Esophagus squamous epithelium (tissue), 5 donors: ENCODE results near the gene TMCC1. TPM values are rescaled to one million over a fixed set of nuclear protein-coding genes. Genes with fewer than 3 reads are reported as not detected.
"Not testable (repeated sequence)": the region's sequence is repeated elsewhere in the genome, so short reads cannot be mapped to it uniquely, and the experiment has no call there.

Experiments
- DNase-seq: peaks from one replicate; lab custom pipeline; 2025; lab: John Stamatoyannopoulos, UW
- H3K27ac ChIP-seq, 4 donors: fragments of 200-600 bp; sonication (generic); one replicate each; pipeline ENCODE4 v1.5.1; 2016 to 2019; ENCODE audit warnings: mild to moderate bottlenecking in 1 of 4
- H3K27me3 ChIP-seq, 4 donors: fragments of 200-600 bp; sonication (generic); 1 replicate in 3 of 4; 2 replicates in 1 of 4; pipeline versions ENCODE4 v1.5.1 to v1.6.0; 2017 to 2021; ENCODE audit warnings: antibody characterized with exemption in 1 of 4
- H3K36me3 ChIP-seq, 3 donors: fragments of 200-600 bp; sonication (generic); one replicate each; pipeline ENCODE4 v1.5.1; 2016 to 2019
- H3K4me1 ChIP-seq, 3 donors: fragments of 200-600 bp; sonication (generic); one replicate each; pipeline ENCODE4 v1.5.1; 2017 to 2019
- H3K4me3 ChIP-seq, 4 donors: fragments of 200-600 bp; sonication (generic); 1 replicate in 3 of 4; 2 replicates in 1 of 4; pipeline ENCODE4 v1.5.1; 2016 to 2019; ENCODE audit warnings: mild to moderate bottlenecking in 2 of 4, moderate library complexity in 1 of 4
- H3K9me3 ChIP-seq, 3 donors: fragments of 200-600 bp; sonication (generic); one replicate each; pipeline ENCODE4 v1.5.1; 2016 to 2019
- POLR2A ChIP-seq, 4 donors: fragments of 450-650 bp; IDR thresholded peaks; one replicate each; pipeline ENCODE4 v1.6.1; 2017; ENCODE audit warnings: antibody characterized with exemption in 4 of 4, mild to moderate bottlenecking in 4 of 4, moderate library complexity in 3 of 4
- WGBS, 2 donors: methylation state at CpG; one replicate each; pipeline ENCODE4 v1.1.5; 2018; 5-methylcytosine and 5-hydroxymethylcytosine counted together
- intact Hi-C: fragments of 100-400 bp; cut with DNase I; formaldehyde crosslinking; loops from one replicate; pipeline ENCODE4 v1.15.0; 2022
- total RNA-seq, 4 donors: library from RNA; depleted of rRNA; stranded (reverse); fragments of >200 nt; gene quantifications; one replicate each; pipeline ENCODE4 v1.1.0, GENCODE V29; 2016
- TF ChIP-seq, protein P1 (sequence below), 6 experiments: fragments of 450-650 bp in 4 of 6; fragments of 200-600 bp in 2 of 6; sonication (generic) in 2 of 6; IDR thresholded peaks; one replicate each; pipeline ENCODE4 v1.5.1; 2016 to 2019; ENCODE audit warnings: antibody characterized with exemption in 6 of 6, mild to moderate bottlenecking in 4 of 6, moderate library complexity in 4 of 6
- donor health status: DM: yes; HTN: yes; CAD: no.

The TMCC1 gene
- total RNA-seq, 4 donors from 2014 or later: 13.1 to 23.5 (median 18.4) TPM

DNA sequence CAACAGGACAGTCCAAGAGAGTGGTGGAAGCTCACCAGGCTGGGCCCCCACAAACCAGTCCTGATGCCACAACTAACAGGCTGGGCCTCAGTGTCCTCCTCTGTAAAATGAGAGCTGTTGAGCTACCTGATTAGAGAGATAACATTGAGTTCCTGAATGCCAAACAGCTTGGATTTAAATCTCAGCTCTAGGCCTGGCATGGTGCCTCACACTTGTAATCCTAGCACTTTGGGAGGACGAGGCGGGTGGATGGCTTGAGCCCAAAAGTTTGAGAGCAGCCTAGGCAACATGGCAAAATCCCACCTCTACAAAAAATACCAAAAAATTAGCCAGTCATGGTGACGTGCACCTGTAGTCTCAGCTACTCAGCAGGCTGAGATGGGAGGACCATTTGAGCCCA, 20.1 kb upstream of the TMCC1 start:
- WGBS, 2 donors: 43% methylated on average over 2 of the region's 3 CpGs; no CpG with 5 or more reads in 1 of the 2 donors
- Histone ChIP-seq H3K4me3 (no peak overlapping the region), H3K9me3 (peaks cover 9 to 37% (median 28%) of the 10 kb centered on the region in 3 donors), H3K27me3 (no peaks in the 10 kb centered on the region), H3K27ac (no peak overlapping the region), H3K4me1 (no peaks in the 10 kb centered on the region), H3K36me3 (no peaks in the 10 kb centered on the region)
- TF ChIP-seq, protein P1, sequence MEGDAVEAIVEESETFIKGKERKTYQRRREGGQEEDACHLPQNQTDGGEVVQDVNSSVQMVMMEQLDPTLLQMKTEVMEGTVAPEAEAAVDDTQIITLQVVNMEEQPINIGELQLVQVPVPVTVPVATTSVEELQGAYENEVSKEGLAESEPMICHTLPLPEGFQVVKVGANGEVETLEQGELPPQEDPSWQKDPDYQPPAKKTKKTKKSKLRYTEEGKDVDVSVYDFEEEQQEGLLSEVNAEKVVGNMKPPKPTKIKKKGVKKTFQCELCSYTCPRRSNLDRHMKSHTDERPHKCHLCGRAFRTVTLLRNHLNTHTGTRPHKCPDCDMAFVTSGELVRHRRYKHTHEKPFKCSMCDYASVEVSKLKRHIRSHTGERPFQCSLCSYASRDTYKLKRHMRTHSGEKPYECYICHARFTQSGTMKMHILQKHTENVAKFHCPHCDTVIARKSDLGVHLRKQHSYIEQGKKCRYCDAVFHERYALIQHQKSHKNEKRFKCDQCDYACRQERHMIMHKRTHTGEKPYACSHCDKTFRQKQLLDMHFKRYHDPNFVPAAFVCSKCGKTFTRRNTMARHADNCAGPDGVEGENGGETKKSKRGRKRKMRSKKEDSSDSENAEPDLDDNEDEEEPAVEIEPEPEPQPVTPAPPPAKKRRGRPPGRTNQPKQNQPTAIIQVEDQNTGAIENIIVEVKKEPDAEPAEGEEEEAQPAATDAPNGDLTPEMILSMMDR (IDR thresholded peaks at IDR 0.05): no peak
- DNase-seq: no peak
- intact Hi-C loops: no loop called here

DNA sequence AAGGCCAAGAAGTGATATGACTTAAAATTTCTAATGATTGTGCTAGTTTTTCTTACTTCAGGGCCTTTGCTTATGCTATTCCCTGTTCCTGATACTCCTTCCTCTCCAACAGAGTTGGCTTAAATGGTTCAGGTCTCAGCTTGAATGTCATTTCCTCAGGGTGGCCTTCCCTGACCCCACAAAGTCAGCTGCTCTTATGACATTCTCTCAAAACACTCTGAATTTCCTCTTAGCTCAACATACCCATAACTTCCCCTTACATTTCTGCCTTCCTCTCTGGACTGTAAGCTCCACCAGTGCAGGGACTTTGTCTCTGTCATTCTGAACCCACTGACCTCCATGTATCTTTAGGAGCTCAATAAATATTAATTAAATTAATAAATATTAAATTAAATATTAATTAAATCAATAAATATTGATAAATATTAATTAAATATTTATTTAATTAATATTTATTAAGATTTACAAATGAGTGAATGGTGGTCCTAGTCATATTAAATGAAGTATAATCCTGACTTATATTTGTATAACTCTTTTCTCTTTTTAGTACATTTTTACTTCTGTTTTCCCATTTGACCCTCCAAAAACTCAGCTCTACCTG, 17.9 kb upstream of the TMCC1 start:
- DNase-seq: no peak
- Histone ChIP-seq H3K27ac (no peak overlapping the region), H3K4me1 (no peaks in the 10 kb centered on the region), H3K4me3 (no peak overlapping the region), H3K36me3 (no peaks in the 10 kb centered on the region), H3K9me3 (peaks cover 0 to 23% (median 12%) of the 10 kb centered on the region in 3 donors), H3K27me3 (no peaks in the 10 kb centered on the region)
- TF ChIP-seq, protein P1 (IDR thresholded peaks at IDR 0.05): no peak
- no peak for TF ChIP-seq POLR2A (IDR thresholded peaks at IDR 0.05)
- intact Hi-C loops: no loop called here

DNA sequence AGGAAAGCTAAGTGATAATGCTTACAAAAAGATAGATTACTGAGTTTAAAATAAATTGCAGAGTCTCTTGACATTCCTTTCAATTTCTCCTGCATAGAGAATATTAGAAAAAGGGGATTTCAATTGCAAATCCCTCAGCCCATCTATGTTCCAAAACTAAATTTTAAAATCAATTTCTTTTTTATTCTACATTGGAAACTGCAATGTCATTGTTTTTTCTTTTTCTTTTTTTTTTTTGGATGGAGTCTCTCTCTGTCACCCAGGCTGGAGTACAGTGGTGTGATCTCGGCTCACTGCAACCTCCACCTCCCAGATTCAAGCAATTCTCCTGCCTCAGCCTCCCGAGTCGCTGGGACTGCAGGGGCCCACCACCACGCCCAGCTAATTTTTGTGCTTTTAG, 15.7 kb upstream of the TMCC1 start:
- WGBS, 2 donors: 82 to 95% methylated on average over 1 to 4 of the region's 4 CpGs
- DNase-seq, H3K36me3 ChIP-seq, H3K27ac ChIP-seq, intact Hi-C loops, H3K4me3 ChIP-seq, H3K27me3 ChIP-seq, H3K4me1 ChIP-seq: not testable (repeated sequence)
- peaks cover 0 to 30% (median 24%) of the 10 kb centered on the region in 3 donors for H3K9me3 ChIP-seq

DNA sequence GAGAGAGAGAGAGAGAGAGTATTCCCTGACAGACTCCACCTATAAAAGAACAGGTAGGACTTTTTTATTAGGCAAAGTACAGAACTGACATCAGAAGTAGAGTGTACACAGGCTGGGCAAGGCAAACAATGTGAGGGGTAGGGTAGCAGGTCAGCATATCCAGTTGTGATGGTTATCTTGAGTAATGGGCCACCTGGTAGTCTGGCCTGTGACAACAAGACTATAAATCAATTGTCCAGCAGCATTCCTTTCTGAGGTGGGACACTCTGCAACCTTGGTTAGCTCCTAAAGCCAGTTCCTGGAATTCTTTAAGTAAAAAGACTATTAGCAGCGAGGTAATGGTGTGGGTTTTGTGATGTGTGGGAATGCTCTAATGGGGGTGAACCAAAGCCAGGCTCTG, 14.9 kb upstream of the TMCC1 start:
- Histone ChIP-seq H3K36me3 (peaks cover 0 to 9% (median 0%) of the 10 kb centered on the region in 3 donors), H3K27ac (no peak overlapping the region), H3K4me3 (no peak overlapping the region), H3K9me3 (peaks cover 0 to 31% (median 24%) of the 10 kb centered on the region in 3 donors), H3K4me1 (no peaks in the 10 kb centered on the region), H3K27me3 (no peaks in the 10 kb centered on the region)
- no peak for TF ChIP-seq POLR2A (IDR thresholded peaks at IDR 0.05)
- TF ChIP-seq, protein P1 (IDR thresholded peaks at IDR 0.05): no peak
- no peak for DNase-seq
- WGBS, 2 donors: 71 to 80% methylated on average over 1 of the region's 1 CpG
- intact Hi-C loops: no loop called here

DNA sequence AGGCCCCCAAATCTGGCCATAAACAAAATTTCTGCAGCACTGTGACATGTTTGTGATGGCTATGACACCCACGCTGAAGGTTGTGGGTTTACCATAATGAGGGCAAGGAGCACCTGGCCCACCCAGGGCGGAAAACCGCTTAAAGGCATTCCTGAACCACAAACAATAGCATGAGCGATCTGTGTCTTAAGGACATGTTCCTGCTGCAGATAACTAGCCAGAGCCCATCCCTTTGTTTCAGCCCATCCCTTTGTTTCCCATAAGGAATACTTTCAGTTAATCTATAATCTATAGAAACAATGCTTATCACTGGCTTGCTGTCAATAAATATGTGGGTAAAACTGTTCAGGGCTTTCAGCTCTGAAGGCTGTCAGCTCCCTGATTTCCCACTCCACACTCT, 7.8 kb upstream of the TMCC1 start:
- H3K4me3 ChIP-seq, H3K36me3 ChIP-seq, intact Hi-C loops, H3K27me3 ChIP-seq, DNase-seq, H3K4me1 ChIP-seq, H3K27ac ChIP-seq: not testable (repeated sequence)
- 81 to 97% methylated on average over 4 of the region's 4 CpGs for WGBS, 2 donors
- H3K9me3 ChIP-seq: peaks cover 0 to 30% (median 17%) of the 10 kb centered on the region in 3 donors

DNA sequence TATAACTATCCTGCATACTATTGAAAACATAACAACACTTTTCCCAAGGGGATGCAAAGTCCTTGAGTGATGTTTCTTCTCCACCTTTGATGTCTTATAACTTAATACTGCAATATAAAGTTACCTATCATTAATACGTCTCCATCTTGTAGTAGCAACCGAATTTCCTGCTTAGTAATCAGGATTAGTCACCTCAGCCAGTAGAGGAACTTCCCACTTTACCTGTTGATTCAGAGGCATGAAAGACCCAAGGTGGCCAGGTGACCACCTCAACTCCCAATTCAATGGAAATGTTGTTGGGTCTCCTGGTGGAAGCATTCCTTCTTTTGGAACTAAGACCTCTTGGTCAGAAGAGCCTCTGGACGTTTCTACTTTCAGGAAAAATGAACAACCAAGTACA, 3.5 kb upstream of the TMCC1 start:
- DNase-seq: no peak
- Histone ChIP-seq H3K36me3 (no peaks in the 10 kb centered on the region), H3K27ac (no peak overlapping the region), H3K4me3 (no peak overlapping the region), H3K4me1 (peaks cover 6 to 21% (median 10%) of the 10 kb centered on the region in 3 donors), H3K27me3 (no peaks in the 10 kb centered on the region), H3K9me3 (peaks cover 0 to 8% (median 0%) of the 10 kb centered on the region in 3 donors)
- intact Hi-C loops: no loop called here
- TF ChIP-seq, protein P1 (IDR thresholded peaks at IDR 0.05): no peak
- 67 to 70% methylated on average over 3 of the region's 3 CpGs for WGBS, 2 donors
